Upper lobe of left lung (tissue), 6 donors: Measurements from ENCODE around the gene NFIX. TPM values are rescaled to one million over a fixed set of nuclear protein-coding genes. Genes with fewer than 3 reads are reported as not detected.
A peak's percentile ranks its signal among the peaks of the same experiment; 100 is the strongest.

Experiments
- ATAC-seq, 2 donors: fragments of 200-7000 bp; cut with Tn5 transposase; one replicate each; pipeline ENCODE4 v1.9.1; 2022; ENCODE audit warnings: mild to moderate bottlenecking in 2 of 2, moderate library complexity in 2 of 2; ENCODE audit not compliant: low FRiP score in 2 of 2
- DNase-seq, 2 donors: peaks; one replicate each; pipeline ENCODE4 v3.0.0-alpha.2; 2019 to 2020
- H3K27ac ChIP-seq, 4 donors: fragments of 200-600 bp; sonication (generic); one replicate each; pipeline ENCODE4 v1.5.1; 2016 to 2019
- H3K27me3 ChIP-seq, 4 donors: fragments of 200-600 bp; sonication (generic); one replicate each; pipeline ENCODE4 v1.5.1; 2017 to 2019
- H3K36me3 ChIP-seq, 4 donors: fragments of 200-600 bp; sonication (generic); one replicate each; pipeline ENCODE4 v1.5.1; 2016 to 2019
- H3K4me1 ChIP-seq, 4 donors: fragments of 200-600 bp; sonication (generic); one replicate each; pipeline ENCODE4 v1.5.1; 2018 to 2019
- H3K4me3 ChIP-seq, 4 donors: fragments of 200-600 bp; sonication (generic); one replicate each; pipeline ENCODE4 v1.5.1; 2017 to 2019; ENCODE audit warnings: mild to moderate bottlenecking in 2 of 4, moderate library complexity in 1 of 4
- H3K9me3 ChIP-seq, 4 donors: fragments of 200-600 bp; sonication (generic); one replicate each; pipeline ENCODE4 v1.5.1; 2018 to 2019
- EP300 ChIP-seq, 4 donors: sonication (generic); formaldehyde crosslinking; IDR thresholded peaks; one replicate each; pipeline ENCODE4 v1.5.1; 2017; ENCODE audit warnings: antibody characterized with exemption in 4 of 4, control low read depth in 2 of 4
- POLR2A ChIP-seq, 4 donors: fragments of 450-650 bp; IDR thresholded peaks; one replicate each; pipeline ENCODE4 v1.5.1; 2016 to 2017; ENCODE audit warnings: antibody characterized with exemption in 4 of 4, mild to moderate bottlenecking in 2 of 4
- POLR2AphosphoS5 ChIP-seq, 2 donors: sonication (generic); formaldehyde crosslinking; IDR thresholded peaks; one replicate each; pipeline ENCODE4 v1.5.1; 2017; ENCODE audit warnings: antibody characterized with exemption in 2 of 2
- WGBS, 2 donors: methylation state at CpG; one replicate each; pipeline ENCODE4 v1.1.5; 2017 to 2018; 5-methylcytosine and 5-hydroxymethylcytosine counted together
- total RNA-seq, 6 donors: library from RNA; depleted of rRNA in 4 of 6; stranded (reverse); fragments of >200 nt in 4 of 6; gene quantifications; one replicate each; pipeline versions ENCODE4 v1.1.0 to v1.2.1, GENCODE V29; 2016 to 2021
- TF ChIP-seq, protein P1 (sequence below), 6 experiments: fragments of 450-650 bp in 4 of 6; fragments of 200-600 bp in 2 of 6; sonication (generic) in 2 of 6; IDR thresholded peaks; one replicate each; pipeline ENCODE4 v1.5.1; 2016 to 2019; ENCODE audit warnings: antibody characterized with exemption in 6 of 6
- donor health status: DM: no; HTN: no; CAD: no; lungs with moderate emphysema.
- donor health status: DM: no; HTN: yes; CAD: no; lungs with severe emphysema.

Gene NFIX
- total RNA-seq, 6 donors from 2014 or later: 64.0 to 188 (median 107) TPM

DNA sequence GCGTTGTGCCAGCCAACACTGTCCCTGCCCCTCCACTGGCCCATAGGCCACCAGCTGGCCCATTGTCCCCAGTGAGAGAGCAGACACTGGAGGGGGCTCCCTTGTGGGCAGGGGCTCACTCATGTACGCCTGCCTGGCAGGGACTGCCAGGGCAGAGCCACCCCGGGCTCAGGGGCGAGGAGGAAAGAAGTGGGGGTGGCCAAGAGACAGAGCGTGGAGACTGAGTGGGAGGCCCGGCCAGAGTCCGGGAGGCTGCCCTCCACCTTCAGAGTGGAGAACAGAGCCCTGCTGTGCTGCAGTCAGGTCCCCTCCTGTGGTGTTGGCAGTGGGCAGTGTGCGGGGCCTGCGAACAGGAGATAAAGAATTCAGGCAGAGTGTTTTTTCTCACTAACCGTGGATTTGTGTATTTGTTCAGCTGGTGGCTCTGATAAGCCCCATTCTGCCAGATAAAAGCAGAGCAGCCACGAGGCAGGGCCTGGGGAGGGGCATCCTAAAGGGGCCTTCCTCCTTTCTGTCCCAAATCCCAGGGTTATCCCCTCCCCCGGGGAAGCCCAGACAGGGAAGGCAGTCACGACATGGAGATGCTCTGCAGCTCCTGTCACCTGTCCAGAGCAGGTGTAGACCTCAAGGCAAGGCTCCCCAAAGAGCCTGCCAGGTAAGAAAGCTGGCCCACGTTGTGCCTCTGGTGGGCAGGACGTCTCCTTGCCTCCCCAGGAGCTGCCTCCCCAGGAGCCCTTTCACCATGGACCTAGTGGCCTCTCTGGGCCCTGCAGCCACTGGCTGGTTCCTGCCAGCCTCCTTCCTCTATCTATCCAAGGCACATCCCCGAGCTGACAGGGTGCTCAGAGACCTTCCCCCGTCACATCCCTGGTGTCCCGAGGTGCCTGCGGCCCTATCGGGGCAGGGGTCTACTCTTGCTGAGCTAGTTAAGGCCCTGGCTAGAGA, 74.4 kb downstream of the NFIX start:
- Histone ChIP-seq H3K4me3 (no peak overlapping the region), H3K27ac (peak overlapping the region in 3 of 4 donors; percentile 25 to 69 (median 56)), H3K36me3 (peaks cover 0 to 17% (median 8%) of the 10 kb centered on the region in 4 donors), H3K4me1 (peaks cover 18 to 49% (median 39%) of the 10 kb centered on the region in 4 donors), H3K9me3 (no peaks in the 10 kb centered on the region), H3K27me3 (no peaks in the 10 kb centered on the region)
- DNase-seq (no peak), ATAC-seq (no peak)
- no peak for TF ChIP-seq POLR2A (IDR thresholded peaks at IDR 0.05)
- TF ChIP-seq, protein P1, sequence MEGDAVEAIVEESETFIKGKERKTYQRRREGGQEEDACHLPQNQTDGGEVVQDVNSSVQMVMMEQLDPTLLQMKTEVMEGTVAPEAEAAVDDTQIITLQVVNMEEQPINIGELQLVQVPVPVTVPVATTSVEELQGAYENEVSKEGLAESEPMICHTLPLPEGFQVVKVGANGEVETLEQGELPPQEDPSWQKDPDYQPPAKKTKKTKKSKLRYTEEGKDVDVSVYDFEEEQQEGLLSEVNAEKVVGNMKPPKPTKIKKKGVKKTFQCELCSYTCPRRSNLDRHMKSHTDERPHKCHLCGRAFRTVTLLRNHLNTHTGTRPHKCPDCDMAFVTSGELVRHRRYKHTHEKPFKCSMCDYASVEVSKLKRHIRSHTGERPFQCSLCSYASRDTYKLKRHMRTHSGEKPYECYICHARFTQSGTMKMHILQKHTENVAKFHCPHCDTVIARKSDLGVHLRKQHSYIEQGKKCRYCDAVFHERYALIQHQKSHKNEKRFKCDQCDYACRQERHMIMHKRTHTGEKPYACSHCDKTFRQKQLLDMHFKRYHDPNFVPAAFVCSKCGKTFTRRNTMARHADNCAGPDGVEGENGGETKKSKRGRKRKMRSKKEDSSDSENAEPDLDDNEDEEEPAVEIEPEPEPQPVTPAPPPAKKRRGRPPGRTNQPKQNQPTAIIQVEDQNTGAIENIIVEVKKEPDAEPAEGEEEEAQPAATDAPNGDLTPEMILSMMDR (IDR thresholded peaks at IDR 0.05): peak in 1 of 6 experiments; percentile 12
- 63 to 74% methylated on average over 10 to 20 of the region's 20 CpGs for WGBS, 2 donors

DNA sequence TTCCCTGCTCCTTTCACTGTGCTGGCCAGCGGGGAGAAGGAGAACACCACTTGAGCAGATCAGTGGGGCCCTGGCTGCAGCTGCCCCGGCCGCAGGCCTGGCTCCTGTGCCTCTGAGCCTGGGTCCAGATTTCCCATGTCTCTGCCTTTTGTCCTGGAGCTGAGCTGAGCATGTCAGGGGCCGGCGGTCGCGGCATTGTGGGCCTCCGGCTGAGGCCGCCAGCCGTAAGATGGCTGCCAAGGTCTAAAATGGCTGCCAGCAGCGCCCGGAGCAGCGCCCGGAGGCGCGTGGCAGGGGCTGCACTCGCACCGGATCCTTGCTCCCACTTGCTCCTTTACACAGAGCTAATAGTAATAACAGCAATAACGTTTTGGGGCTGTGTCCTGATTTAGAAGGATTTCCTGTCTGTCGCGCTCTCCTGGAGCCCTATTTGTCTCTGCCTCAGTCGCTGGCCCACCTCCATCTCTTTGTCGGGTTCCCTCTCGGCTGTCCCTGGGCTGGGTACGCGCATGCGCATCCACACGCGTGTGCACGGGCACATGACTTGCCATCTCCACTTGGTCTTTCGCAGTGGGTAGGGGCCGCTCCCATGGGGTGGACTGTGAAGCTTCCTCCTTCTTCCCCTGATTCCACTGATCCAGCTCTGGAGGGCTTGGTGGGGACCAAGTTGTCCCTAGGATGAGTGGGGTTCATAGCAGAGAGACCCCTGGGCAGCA, 75.3 kb downstream of the NFIX start:
- Histone ChIP-seq H3K4me3 (no peak overlapping the region), H3K4me1 (peaks cover 18 to 42% (median 35%) of the 10 kb centered on the region in 4 donors), H3K36me3 (peaks cover 0 to 22% (median 11%) of the 10 kb centered on the region in 4 donors), H3K27ac (peak overlapping the region in 3 of 4 donors; percentile 2 to 69 (median 56)), H3K27me3 (no peaks in the 10 kb centered on the region), H3K9me3 (no peaks in the 10 kb centered on the region)
- 86 to 93% methylated on average over 29 to 32 of the region's 32 CpGs for WGBS, 2 donors
- TF ChIP-seq, protein P1 (IDR thresholded peaks at IDR 0.05): peak in 1 of 6 experiments; percentile 4
- TF ChIP-seq POLR2AphosphoS5 (IDR thresholded peaks at IDR 0.05): no peak
- DNase-seq (no peak), ATAC-seq (no peak)

DNA sequence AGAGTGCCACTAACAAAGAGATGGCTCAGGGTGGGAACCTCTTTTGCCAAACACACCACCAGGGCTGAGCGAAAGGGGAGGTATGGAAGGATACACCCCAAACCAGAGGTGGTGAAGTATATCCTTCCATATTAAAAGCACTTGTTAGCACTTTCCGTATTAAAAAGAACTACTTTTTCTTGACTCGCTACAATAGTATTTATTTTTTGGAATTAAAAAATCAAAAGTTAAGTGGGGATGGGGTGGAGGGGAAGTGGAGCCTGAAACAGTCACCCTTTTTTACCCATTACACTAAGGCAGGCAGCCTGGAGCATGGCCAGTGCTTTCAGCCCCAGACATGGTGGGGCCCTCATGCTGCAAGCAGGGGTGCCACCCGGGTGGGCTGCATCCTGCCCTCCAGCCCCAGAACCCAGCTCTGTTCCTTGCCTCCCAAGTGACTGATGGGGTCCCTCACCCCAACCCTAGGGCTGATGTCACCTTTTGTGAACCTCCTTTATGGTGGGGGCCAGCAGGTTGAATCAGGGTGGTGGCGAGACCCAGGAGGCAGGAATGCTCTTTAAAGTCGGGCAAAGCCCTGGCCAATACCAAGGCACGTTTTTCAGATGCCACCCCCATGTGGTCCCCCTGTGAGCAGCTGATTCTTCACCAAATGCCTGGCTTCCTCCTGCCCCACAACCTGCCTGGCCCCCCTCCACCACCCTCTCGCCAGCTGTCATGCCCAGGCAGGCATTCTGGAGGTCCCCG, 76.3 kb downstream of the NFIX start:
- WGBS, 2 donors: 65 to 69% methylated on average over 6 to 9 of the region's 9 CpGs
- TF ChIP-seq EP300 (IDR thresholded peaks at IDR 0.05) (no peak), POLR2AphosphoS5 (IDR thresholded peaks at IDR 0.05) (no peak), POLR2A (IDR thresholded peaks at IDR 0.05) (no peak)
- TF ChIP-seq, protein P1 (IDR thresholded peaks at IDR 0.05): no peak
- peaks cover 16 to 43% (median 31%) of the 10 kb centered on the region in 4 donors for H3K4me1 ChIP-seq
- H3K4me3 ChIP-seq: no peak overlapping the region
- H3K27ac ChIP-seq: peak overlapping the region in 2 of 4 donors; percentile 27 to 40
- H3K27me3 ChIP-seq: no peaks in the 10 kb centered on the region
- H3K36me3 ChIP-seq: peaks cover 0 to 32% (median 20%) of the 10 kb centered on the region in 4 donors
- no peak for DNase-seq
- H3K9me3 ChIP-seq: no peaks in the 10 kb centered on the region
- ATAC-seq: no peak

DNA sequence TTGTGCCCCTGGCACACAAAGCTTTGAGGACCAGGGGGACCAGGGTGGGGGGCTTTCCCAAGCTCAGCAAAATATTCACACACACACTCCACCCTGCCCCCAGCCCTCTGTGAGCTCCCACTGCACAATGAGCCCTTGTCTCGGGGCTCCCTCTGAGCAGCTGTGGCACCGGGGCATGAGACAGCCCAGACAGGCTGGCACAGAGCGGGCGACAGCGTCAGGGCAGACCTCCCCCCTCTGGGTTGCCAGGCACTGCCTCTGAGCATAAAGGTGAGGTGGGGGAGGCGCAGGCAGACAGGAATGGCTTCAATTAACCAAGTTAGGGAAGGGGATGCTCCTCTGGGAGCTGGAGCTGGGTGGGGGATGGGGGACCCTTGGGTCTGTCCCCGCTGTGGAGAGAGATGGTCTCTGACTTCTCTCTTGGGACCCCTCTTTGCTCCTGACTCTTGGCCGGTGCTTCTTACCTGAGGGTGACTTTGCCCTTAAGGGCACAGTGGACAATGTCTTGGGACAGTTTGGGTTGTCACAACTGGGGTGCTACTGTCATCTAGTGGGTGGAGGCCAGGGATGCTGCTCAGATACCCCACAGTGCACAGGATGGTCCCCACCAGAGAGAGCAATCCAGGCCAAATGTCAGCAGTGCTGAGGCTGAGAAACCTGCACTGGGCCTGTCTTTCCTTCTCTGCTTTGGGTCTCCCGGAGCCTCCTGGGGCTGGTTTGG, 77.1 kb downstream of the NFIX start:
- H3K4me3 ChIP-seq: no peak overlapping the region
- WGBS, 2 donors: 88 to 92% methylated on average over 2 to 9 of the region's 9 CpGs
- no peak for DNase-seq
- H3K27ac ChIP-seq: peak overlapping the region in 2 of 4 donors; percentile 27 to 40
- no peak for TF ChIP-seq POLR2A (IDR thresholded peaks at IDR 0.05)
- TF ChIP-seq EP300 (IDR thresholded peaks at IDR 0.05): no peak
- TF ChIP-seq, protein P1 (IDR thresholded peaks at IDR 0.05): no peak
- TF ChIP-seq POLR2AphosphoS5 (IDR thresholded peaks at IDR 0.05): no peak
- H3K27me3 ChIP-seq: no peaks in the 10 kb centered on the region
- no peak for ATAC-seq
- peaks cover 13 to 43% (median 31%) of the 10 kb centered on the region in 4 donors for H3K4me1 ChIP-seq
- peaks cover 0 to 36% (median 25%) of the 10 kb centered on the region in 4 donors for H3K36me3 ChIP-seq
- H3K9me3 ChIP-seq: no peaks in the 10 kb centered on the region
